ENCODE data around the gene NCAM1. TPM values are rescaled to one million over a fixed set of nuclear protein-coding genes. Genes with fewer than 3 reads are reported as not detected.

Gene NCAM1
- total RNA-seq, 1 experiment from 2014 or later: 0.22 TPM

DNA sequence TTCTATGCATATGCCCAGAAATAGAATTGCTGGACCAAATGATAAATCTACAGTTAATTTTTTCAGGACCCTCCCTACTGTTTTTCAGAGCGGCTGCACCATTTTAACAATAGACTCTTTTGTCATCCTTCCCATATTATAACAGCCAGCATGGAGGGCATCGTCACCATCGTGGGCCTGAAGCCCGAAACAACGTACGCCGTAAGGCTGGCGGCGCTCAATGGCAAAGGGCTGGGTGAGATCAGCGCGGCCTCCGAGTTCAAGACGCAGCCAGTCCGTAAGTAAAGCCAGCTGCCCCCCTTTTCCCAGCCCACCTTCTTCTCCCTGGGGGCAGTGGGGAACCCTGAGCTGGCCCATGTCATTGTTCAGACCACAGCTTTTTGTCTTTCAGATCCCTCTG is 273.7 kb downstream of the NCAM1 start:
- ChIA-PET RAD21 (ENCODE audit: low non-redundant PET in 1 of 2, low total read pairs in 2 of 2, uncharacterized antibody in 2 of 2, unreplicated experiment in 2 of 2) (no interaction called here), POLR2A (no interaction called here), CTCF (no interaction called here)
- no peak overlapping the region for H3K9ac ChIP-seq (ENCODE audit: low read length)
- no peaks in the 10 kb centered on the region for H3K36me3 ChIP-seq (ENCODE audit: control insufficient read depth in 1 of 2, insufficient read depth in 2 of 2, low read length in 2 of 2)
- H3K4me3 ChIP-seq (replicated peaks in 1 of 2; ENCODE audit: low read depth in 1 of 2, low read length in 2 of 2): no peak overlapping the region
- TF ChIP-seq JUND (IDR thresholded peaks at IDR 0.05) (no peak), ZNF274 (IDR thresholded peaks at IDR 0.05; ENCODE audit: low read depth, low read length) (no peak), SRF (IDR thresholded peaks at IDR 0.05; ENCODE audit: low read depth) (no peak), TCF7L2 (IDR thresholded peaks at IDR 0.05; ENCODE audit: borderline replicate concordance, extremely low read depth, insufficient read depth, insufficient read length) (no peak), EGR1 (IDR thresholded peaks at IDR 0.05; ENCODE audit: low read depth) (no peak), EZH2 (IDR thresholded peaks at IDR 0.05) (no peak), EZH2phosphoT487 (IDR thresholded peaks at IDR 0.05; ENCODE audit: borderline replicate concordance) (no peak), ZFX (IDR thresholded peaks at IDR 0.05) (no peak), YY1 (IDR thresholded peaks at IDR 0.05; ENCODE audit: extremely low read depth, insufficient replicate concordance, low read depth, low read length) (no peak), ELF1 (IDR thresholded peaks at IDR 0.05; ENCODE audit: borderline replicate concordance, low read depth) (no peak), SIN3A (IDR thresholded peaks at IDR 0.05; ENCODE audit: low read depth) (no peak)
- TF ChIP-seq, protein P1, sequence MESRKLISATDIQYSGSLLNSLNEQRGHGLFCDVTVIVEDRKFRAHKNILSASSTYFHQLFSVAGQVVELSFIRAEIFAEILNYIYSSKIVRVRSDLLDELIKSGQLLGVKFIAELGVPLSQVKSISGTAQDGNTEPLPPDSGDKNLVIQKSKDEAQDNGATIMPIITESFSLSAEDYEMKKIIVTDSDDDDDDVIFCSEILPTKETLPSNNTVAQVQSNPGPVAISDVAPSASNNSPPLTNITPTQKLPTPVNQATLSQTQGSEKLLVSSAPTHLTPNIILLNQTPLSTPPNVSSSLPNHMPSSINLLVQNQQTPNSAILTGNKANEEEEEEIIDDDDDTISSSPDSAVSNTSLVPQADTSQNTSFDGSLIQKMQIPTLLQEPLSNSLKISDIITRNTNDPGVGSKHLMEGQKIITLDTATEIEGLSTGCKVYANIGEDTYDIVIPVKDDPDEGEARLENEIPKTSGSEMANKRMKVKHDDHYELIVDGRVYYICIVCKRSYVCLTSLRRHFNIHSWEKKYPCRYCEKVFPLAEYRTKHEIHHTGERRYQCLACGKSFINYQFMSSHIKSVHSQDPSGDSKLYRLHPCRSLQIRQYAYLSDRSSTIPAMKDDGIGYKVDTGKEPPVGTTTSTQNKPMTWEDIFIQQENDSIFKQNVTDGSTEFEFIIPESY (IDR thresholded peaks at IDR 0.05; ENCODE audit: extremely low read depth, insufficient replicate concordance, low read length): no peak
- TF ChIP-seq, protein P2, sequence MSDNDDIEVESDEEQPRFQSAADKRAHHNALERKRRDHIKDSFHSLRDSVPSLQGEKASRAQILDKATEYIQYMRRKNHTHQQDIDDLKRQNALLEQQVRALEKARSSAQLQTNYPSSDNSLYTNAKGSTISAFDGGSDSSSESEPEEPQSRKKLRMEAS (IDR thresholded peaks at IDR 0.05): no peak
- no peak for ATAC-seq
- no peak overlapping the region for H2AFZ ChIP-seq (ENCODE audit: low read depth, low read length, poor library complexity, severe bottlenecking)
- peaks cover 58% of the 10 kb centered on the region for H3K27me3 ChIP-seq (ENCODE audit: insufficient read depth, low read length)
- no peaks in the 10 kb centered on the region for H3K9me2 ChIP-seq (ENCODE audit: insufficient read depth)
- H4K20me1 ChIP-seq (ENCODE audit: insufficient read depth): no peaks in the 10 kb centered on the region
- intact Hi-C loops (cut with micrococcal nuclease): no loop called here
- no peaks in the 10 kb centered on the region for H3K4me1 ChIP-seq (ENCODE audit: control insufficient read depth in 1 of 2, insufficient read depth in 2 of 2, low read length in 2 of 2)
- DNase-seq (ENCODE audit: low read depth, low spot score): no peak
- H3K27ac ChIP-seq (ENCODE audit: low read depth, low read length): no peak overlapping the region
- H3K9me3 ChIP-seq (ENCODE audit: control insufficient read depth in 1 of 2, insufficient read depth in 1 of 2, low read depth in 1 of 2, low read length in 2 of 2): no peaks in the 10 kb centered on the region
- no peaks in the 10 kb centered on the region for H3K79me2 ChIP-seq (ENCODE audit: insufficient read depth, low read length)
- no TSS peak for BruUV-seq (replicated peaks)
- H3K4me2 ChIP-seq (ENCODE audit: low read length): no peak overlapping the region
